GM18520 (cell line): ENCODE data around the gene VPS9D1.

ENCODE experiments used
- ATAC-seq: cut with Tn5 transposase; IDR thresholded peaks from one replicate; pipeline ENCODE4 v1.9.1; 2021; ENCODE audit not compliant: unreplicated experiment

The VPS9D1 gene

DNA sequence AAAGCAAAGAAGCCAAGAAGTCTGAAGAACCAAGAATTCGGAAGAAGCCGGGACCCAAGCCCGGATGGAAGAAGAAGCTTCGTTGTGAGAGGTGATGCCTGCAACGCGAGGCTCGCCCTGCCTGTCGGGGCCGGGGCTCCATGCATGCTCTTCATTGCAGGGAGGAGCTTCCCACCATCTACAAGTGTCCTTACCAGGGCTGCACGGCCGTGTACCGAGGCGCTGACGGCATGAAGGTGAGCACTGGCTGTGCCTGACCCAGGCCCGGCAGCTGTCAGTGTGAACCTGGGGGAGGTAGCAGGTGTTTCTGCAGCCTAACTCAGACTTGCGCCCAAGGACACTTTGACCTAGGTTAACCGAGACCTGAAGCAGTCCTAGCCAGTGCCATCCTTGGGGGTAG is 12.6 kb upstream of the VPS9D1 start:
- no peak for ATAC-seq

DNA sequence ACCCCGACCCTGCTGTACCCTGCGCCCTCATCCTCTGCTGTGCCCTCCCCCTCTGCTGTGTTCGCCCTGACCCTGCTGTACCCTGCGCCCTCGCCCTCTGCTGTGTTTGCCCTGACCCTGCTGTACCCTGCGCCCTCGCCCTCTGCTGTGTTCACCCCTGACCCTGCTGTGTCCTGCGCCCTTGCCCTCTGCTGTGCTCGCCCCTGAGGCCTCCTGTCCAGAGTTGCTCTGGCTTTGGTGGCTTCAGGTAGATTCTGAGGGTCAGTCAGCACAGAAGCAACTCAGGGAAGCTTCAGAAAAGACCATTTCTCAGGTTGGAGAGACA is 12.2 kb upstream of the VPS9D1 start:
- ATAC-seq: no peak

DNA sequence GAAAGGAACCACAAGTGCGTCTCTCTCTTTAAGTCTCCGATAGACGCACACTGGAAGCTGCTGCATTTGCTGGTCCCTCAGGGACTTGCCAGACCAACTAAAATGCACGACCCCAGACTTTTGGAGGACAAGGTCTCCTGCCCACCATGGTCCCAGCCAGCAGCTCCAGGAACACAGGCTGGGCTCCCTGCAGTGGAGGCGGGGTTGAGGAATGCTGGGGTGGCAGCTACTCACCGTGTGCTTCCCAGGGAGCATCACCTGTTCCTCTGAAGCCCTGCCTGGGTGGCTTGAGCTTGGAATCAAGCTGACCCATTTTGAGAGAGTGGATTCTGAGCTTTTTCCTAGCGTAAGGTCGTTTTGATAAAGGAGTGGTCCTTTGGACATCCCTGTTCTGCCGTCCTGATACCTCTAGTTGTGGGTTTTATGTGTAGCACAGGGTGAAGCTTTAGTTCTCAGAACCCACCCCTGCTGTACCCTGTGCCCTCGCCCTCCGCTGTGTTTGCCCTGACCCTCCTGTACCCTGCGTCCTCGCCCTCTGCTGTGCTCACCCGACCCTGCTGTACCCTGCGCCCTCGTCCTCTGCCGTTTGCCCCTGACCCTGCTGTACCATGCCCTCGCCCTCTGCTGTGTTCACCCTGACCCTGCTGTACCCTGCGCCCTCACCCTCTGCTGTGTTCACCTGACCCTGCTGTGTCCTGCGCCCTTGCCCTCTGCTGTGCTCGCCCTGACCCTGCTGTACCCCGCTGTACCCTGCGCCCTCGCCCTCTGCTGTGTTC is 11.6 kb upstream of the VPS9D1 start:
- no peak for ATAC-seq

DNA sequence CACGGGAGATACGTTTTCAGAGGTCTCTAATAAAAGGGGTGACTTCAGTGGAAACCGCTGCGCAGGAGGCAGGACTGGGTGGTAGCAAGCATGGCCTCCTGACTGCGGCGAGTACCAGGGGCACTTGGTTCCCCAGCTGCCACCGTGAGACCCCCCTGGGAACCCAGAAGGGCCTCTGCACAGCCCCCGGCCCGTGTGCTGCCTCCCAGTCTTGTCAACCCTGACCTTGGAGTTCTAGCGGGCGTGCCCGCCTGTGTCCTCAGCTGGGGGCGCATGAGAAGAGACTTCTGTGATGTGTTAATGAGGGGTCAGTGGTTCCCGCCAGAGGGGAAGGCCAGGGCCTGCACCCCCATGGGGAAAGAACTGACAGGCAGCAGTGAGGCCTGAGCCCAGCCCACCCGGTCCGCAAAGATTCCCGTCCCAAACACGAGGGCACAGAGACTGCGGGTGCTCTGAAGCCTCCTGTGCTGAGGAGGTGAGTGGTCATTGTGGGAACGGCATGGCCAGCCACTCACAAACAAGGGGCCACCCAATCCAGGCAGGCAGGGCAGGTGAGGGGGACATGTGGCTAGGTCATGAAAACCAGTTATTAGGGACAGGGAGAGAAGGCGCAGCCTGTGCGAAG is 10.0 kb upstream of the VPS9D1 start:
- ATAC-seq: no peak

DNA sequence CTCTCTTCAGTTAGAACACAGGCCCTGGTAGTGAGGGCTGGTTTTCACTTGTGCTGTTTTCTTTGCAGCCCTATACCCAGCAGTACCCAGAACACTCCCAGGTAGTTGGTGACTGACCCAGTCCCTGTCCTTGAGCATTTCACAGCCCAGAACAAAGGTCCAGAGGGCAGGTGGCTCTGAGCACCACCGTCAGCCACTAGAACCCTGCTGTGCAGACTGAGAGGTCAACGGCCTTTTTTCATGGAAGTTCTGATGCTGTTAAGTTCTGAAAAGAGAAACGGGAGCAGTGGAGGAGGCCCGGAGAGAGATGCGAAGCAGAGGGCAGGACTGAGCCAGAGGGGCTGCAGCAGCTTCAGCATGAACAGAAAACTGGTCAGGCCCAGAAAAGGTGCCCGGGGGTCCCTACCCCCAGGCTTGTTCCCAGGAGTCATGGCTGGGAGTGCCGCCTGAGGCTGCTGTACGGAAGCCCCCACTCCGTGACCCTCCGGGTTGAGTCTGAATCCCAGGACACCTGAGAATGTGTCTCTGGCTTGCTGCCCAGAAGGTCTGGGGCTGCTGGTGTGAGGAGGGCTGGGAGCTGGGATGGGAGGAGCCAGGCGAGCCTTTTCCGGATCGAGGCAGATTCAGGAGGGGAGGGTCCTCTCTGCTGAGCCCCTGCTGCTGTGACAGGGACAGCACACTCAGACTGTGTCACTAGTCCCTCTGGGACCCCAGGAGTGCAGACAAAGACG is 9.3 kb upstream of the VPS9D1 start:
- ATAC-seq: no peak

DNA sequence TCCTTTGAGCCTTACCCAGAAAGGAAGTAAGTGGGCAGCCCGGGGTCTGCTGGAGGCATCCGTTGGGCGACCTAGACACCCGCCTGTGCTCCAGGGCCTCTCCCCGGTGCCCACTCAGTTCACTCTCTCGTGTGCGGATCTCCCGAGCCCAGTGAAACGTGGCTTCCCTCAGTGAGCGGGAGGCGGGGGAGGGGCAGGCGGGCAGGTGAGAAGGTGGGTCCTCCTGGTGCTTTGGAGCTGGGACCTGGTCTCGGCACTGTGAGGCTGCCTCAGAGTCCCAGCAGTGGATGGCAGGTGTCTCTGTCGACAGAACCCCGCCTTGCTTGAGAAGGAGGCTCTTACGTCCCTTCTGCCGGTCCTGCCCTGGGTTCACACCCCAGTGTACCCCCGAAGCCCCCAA is 8.6 kb upstream of the VPS9D1 start:
- ATAC-seq: no peak

DNA sequence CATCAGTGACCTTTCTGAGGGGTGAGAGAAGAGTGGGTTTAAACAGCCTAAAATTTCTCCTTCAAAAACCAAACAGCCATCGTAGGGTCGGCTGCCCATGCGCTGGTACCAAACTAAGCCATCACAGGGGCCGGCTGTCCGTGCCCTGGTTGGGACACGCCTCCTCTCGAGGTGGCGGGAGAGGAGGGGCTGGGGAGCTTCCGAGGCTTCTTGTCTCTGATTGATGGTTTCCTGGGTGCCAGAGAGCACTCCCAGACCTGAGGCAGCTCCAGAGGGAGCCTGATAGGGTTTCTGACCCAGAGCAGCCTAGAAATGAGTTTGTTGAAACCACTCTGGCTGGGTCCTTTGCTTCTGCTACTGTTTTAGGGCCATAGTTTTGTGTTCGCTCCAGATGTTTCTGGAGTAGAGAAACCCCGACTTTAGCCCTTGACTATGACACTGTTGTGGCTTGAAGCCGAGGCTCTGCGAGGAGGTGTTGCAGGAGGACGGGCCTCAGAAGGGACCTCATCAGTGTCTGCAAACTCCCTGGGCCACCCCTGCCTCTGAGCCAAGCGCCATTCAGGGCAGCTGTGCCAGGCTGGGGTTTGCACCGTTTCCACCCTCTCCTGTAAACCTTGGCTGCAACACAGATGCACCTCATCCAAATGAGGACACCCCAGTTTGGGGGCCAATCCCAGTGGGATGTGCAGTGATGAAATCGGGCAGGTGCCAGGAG is 6.9 kb upstream of the VPS9D1 start:
- no peak for ATAC-seq

DNA sequence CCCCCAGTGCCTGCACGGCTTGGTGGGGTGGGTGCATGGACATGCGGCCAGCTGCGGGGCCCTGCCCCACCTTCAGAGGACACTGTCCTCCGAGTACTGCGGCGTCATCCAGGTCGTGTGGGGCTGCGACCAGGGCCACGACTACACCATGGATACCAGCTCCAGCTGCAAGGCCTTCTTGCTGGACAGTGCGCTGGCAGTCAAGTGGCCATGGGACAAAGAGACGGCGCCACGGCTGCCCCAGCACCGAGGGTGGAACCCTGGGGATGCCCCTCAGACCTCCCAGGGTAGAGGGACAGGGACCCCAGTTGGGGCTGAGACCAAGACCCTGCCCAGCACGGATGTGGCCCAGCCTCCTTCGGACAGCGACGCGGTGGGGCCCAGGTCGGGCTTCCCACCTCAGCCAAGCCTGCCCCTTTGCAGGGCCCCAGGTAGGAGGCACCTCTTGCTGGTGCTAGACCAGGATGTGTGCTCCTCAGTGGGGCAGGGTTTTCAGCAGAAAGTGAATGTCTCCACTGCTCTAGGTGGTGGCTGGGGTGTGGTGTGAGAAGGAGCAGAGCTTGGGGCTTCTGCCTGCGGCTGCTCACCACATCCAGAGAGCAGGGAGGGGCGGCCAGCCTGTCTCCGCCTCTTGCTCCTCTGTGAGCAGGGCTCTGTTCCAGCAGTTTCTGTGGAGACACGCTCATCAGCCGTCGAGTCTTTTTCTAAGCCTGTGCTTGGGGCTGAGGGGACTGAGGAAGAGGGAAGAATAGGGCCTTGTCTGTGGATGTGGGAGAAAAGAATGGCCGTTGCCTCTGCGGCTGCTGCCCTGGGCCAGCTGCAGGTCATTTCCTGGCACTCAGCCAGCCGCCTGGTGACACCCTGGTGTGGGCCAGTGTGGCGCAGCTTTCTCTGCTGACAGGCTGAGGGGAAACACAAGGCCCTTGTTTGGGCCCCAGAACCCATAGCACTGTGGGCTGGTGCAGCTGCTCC is 2.9 kb upstream of the VPS9D1 start:
- no peak for ATAC-seq

DNA sequence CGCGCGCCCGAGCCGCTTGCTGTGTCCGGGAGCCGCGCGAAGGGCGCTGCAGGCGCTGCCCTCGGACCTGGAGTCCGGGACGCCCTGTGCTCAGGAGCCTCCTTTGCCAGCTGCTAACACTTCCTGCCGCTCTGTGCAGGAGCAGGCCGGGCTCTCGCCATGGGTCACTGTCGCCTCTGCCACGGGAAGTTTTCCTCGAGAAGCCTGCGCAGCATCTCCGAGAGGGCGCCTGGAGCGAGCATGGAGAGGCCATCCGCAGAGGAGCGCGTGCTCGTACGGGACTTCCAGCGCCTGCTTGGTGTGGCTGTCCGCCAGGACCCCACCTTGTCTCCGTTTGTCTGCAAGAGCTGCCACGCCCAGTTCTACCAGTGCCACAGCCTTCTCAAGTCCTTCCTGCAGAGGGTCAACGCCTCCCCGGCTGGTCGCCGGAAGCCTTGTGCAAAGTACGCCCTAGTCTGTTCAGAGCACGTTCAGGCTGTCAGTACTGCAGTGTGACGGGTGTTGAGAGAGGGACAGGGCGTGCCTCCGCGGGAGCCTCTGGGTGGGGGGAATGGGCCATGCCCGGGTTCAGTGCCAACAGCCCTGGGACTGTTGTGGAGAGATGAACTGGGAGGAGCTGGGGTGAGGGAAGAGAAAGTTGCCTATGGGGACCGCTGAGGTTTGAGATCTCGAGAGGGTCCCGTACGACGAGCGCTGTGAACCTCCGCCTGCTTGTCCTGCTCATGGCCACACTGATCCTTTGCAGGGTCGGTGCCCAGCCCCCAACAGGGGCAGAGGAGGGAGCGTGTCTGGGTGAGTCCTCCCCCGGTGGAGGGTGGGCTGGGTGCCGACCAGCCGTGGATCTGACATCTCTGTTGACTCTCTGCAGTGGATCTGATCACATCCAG is 1.9 kb upstream of the VPS9D1 start:
- ATAC-seq: peak; percentile 5

DNA sequence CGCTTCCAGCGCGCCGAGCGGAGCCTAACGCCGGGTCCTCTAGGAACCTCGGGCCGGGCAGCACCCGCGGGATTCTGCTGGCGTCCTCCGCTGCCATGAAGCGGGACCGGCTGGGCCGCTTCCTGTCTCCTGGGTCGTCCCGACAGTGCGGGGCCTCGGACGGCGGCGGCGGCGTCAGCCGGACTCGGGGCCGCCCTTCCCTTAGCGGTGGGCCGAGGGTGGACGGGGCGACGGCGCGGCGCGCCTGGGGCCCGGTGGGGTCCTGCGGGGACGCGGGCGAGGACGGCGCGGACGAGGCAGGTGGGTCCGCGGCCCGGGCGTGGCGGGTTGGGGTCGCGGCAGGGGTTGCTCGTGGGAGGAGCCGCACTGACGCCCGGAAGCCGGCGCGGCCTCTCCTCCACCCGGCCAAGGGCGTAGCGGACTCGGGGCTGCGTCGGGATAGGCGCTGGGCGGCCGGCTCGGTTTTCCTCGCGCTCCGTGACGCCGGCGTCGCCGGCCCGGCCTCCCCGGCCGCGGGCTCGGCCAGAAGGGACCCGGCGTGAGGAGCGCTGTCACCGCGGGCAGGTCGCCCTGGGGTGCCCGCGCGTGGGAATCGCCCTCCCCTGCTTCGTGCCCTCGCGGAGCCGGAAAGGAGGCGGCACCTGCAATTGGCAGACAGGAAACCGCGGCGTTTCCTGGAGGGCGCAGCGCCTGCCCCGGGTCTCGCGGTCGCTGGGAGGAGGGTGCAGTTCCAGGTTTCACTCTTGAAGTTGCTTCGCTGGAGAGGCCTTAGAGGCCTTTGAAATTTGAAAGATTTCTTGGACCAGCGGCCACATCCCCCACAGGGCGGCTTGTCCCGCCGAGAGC is 1.1 kb upstream of the VPS9D1 start:
- ATAC-seq: peak; percentile 20

DNA sequence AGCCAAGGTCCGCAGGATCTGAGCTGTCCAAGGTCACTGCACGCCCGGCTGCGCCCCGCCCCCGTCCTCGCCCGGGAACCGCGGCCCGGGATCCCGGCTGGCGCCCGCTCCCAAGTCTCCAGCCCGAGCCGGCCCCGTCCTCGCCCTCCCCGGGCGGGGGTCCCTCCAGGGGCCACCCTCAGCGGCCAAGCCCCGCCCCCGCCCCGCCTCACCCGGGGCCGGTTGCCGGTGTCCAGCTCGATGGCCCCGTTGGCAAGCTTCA is 216 bp downstream of the VPS9D1 start:
- ATAC-seq: peak; percentile 17

DNA sequence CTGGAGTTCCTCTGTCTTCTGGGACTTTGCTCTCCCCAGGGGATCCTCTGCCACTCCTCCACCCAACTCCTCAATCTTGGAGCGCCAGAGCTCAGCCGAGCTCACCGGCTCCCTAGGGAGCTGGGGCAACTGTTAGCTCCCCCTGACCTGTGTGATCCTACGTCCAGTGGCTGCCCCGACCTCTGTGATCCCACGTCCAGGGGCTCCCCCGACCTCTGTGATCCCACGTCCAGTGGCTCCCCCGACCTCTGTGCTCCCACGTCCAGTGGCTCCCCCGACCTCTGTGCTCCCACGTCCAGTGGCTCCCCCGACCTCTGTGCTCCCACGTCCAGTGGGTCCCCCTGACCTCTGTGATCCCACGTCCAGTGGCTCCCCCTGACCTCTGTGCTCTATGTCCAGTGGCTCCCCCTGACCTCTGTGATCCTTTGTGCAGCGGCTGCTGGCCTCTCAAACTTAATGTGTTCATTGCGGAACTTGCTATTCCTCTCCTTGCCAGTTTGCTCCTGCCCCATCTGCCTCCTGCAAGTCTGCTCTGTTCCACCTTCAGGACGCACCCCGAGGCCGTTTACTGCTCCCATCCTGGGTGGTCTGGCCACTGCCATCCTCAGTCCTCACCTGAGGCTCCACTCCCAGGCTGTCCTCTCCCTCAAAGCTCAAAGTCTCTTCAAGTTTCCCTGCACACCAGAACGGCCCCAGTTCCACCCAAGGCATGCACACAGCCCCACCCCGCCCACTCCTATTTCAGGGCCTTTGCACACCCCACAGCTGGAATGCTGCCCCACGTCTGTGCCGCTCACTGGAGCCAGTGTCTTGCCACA is 2.8 kb downstream of the VPS9D1 start:
- no peak for ATAC-seq

DNA sequence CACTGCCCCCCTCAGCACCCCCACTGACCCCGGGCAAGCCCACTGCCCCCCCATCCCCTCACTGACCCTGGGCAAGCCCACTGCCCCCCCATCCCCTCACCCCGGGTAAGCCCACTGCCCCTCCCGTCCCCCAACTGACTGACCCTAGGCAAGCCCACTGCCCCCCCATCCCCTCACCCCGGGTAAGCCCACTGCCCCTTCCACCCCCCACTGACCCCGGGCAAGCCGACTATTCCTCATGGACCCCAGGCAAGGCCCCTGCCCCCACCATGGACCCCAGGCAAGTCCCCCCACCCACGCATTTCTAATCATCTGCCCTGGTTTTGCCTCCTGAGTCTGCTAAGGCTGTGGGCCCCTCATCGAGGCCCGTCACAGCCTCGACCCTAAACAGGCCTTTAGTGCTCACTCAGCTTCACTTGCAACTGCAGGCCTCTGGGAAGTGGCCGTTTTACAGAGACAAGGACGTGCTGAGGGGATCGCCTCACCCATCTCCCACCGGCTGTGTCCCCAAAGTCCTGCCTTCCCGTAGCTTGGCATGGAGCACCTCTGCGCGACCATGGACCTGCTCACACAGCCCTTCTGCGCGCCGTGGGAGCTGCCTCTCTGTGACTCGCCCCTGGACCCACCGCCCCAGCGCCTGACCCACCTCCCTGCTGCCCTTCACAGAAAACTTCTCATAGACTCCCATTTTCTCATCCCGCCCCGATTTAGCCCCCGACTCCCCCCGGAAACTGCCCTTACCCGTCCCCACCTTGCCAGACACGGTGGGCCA is 3.6 kb downstream of the VPS9D1 start:
- no peak for ATAC-seq

DNA sequence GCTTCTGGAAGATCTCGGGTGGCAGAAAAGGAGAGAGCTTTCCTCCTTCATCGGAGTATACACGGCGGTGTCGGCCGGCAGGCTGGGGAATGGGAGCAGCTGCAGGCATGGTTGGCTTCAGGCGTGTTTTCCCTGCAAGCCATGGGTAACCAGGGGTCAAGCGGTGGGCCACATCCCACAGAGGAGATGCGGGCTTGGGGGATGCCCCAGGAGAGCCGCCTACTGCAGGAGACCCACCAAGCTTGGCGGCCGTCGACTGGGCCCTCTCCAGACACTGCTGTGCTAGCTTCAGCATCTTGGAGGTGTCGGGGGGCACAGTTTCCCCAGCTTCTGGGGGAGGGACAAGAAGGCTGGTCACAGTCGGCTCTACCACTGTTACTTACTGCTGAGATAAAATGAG is 4.2 kb downstream of the VPS9D1 start:
- ATAC-seq: no peak

DNA sequence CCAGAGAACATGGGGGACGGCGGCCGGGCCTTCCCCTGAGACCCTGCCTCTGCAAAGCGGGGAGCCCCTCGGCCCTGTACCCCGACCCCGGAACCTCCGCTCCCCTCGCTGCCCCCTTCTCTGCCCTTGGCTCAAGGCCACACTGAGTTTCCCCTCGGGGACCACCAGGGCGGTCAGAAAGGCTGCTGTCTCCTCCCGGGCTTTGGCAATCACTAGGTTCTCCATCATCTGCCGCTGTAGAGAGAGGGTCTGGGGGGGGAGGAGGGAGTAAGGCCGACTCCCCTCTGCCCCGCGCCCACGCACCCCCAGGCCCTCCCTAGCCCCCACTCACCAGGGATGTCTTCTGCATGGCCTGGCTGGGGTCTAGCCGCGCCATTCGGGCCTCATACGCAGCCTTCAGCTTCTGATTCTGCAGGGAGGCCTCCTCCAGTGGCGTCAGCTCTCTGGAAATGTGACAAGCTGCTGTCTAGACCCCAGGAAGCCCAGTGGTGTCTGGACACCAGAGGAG is 8.4 kb downstream of the VPS9D1 start:
- ATAC-seq: no peak

DNA sequence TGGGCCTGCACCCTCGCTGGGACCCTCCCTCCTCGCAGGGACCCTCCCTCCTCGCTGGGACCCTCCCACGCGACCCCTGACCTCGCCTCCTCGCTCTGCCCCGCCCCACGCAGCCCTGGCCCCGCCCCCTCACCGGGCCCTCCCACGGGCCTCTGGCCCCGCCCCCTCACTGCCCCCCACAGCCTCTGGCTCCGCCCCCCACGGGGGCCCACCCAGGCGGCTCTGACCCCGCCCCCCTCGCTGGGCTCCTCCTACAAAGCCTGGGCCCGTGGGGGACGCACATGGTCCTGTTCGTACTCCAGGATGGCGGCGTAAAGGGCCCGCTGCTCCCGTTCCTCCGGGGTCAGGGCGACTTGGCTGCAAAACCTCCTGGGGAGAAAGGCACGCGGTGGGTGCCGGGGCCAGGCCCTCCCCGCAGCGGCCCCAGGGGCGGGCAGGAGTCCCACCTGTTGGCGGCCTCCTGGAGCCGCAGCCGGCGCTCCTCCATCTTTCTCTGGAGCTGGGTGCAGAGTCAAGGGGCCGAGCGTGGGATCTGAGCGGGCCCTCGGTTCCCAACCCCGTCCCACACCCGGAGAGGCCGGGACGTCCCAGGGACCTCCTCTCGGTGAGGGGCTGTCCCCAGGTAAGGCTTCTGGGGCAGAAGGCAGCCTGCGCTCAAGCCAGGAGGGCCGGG is 9.0 kb downstream of the VPS9D1 start:
- no peak for ATAC-seq
